Psoas muscle (tissue), 8 donors: ENCODE measurements around the gene ISG20. TPM values are rescaled to one million over a fixed set of nuclear protein-coding genes. Genes with fewer than 3 reads are reported as not detected.

Experiments used
- ATAC-seq, 4 donors: fragments of 200-7000 bp; cut with Tn5 transposase; one replicate each; pipeline ENCODE4 v1.9.1; 2020; ENCODE audit warnings: moderate library complexity in 3 of 4, mild to moderate bottlenecking in 2 of 4
- DNase-seq, 2 donors: peaks; one replicate each; pipeline ENCODE4 v3.0.0-alpha.2; 2020
- H3K27ac ChIP-seq: fragments of 200-600 bp; one replicate; pipeline ENCODE4 v1.8.0; 2022
- H3K27me3 ChIP-seq, 3 donors: fragments of 200-600 bp in 1 of 3; one replicate each; pipeline versions ENCODE4 v1.6.1 to v1.8.0; 2013 to 2022; ENCODE audit warnings: low read length in 2 of 3, mild to moderate bottlenecking in 2 of 3, moderate library complexity in 1 of 3; ENCODE audit not compliant: insufficient read depth in 3 of 3
- H3K36me3 ChIP-seq, 2 donors: fragments of 200-600 bp in 1 of 2; one replicate each; pipeline versions ENCODE4 v1.6.1 to v1.8.0; 2013 to 2022; ENCODE audit warnings: low read depth in 1 of 2, mild to moderate bottlenecking in 1 of 2, moderate library complexity in 1 of 2; ENCODE audit not compliant: insufficient read depth in 1 of 2
- H3K4me1 ChIP-seq: fragments of 200-600 bp; one replicate; pipeline ENCODE4 v1.8.0; 2022
- H3K4me3 ChIP-seq: fragments of 200-600 bp; one replicate; pipeline ENCODE4 v1.8.0; 2022; ENCODE audit warnings: mild to moderate bottlenecking
- H3K9me3 ChIP-seq: fragments of 200-600 bp; one replicate; pipeline ENCODE4 v1.8.0; 2022
- CTCF ChIP-seq: fragments of 200-600 bp; IDR thresholded peaks from one replicate; pipeline ENCODE4 v1.8.0; 2022; ENCODE audit warnings: antibody characterized with exemption
- WGBS, 3 donors: extraction: QIAGEN DNeasy Blood & Tissue Kit; methylation state at CpG; one replicate each; pipeline versions ENCODE4 v1.1.6 to v1.1.7; 2013; 5-methylcytosine and 5-hydroxymethylcytosine counted together
- intact Hi-C, 2 donors: fragments of 100-400 bp; cut with DNase I; formaldehyde crosslinking; loops; one replicate each; pipeline versions ENCODE4 v1.11.0 to v1.14.2; 2022
- polyA plus RNA-seq, 3 donors: library from polyadenylated mRNA; stranded (reverse); fragments of 200-250 nt; gene quantifications; one replicate each; pipeline ENCODE4 v1.2.3, GENCODE V29; 2013
- total RNA-seq, 4 donors: library from RNA; stranded (reverse); fragmentation: NEBNext Ultra II Directional in 2 of 4; extraction: Animal tissue kit (Norgen Biotek cat#: 25700) in 2 of 4; gene quantifications; one replicate each; pipeline versions ENCODE4 v1.2.1 to v1.2.4, GENCODE V29; 2021 to 2023
- donor health status: healthy with polysubstance abuse.
- donor health status: DM: no; HTN: no; CAD: no; lungs with moderate emphysema.
- donor health status: Bipolar disorder and iron deficiency.
- donor health status: healthy.
- donor health status: DM: yes; HTN: yes; CAD: no.
- donor health status: DM: no; HTN: no; CAD: no.
- donor health status: DM: no; HTN: no; CAD: no.
- donor health status: DM: yes; HTN: yes; CAD: no.

Gene ISG20
- total and polyA plus RNA-seq, 7 donors = 1.1 to 7.4 (median 3.8) TPM

GRCh38 chr15:88644741-88645140, 5.9 kb downstream of the ISG20 start:
- H3K27me3 ChIP-seq = peaks cover 0 to 2% (median 0%) of the 10 kb centered on the region in 3 donors
- WGBS, 3 donors = 83 to 93% (median 87%) methylated on average over 9 of the region's 9 CpGs
- H3K36me3 ChIP-seq = no peaks in the 10 kb centered on the region
- no peak overlapping the region for H3K4me3 ChIP-seq
- H3K4me1 ChIP-seq = peaks cover 3% of the 10 kb centered on the region
- H3K27ac ChIP-seq = no peak overlapping the region
- ATAC-seq (no peak), DNase-seq (no peak)
- no peak for TF ChIP-seq CTCF
- intact Hi-C loops = no loop called here
- H3K9me3 ChIP-seq = no peaks in the 10 kb centered on the region

GRCh38 chr15:88645171-88646087, 6.6 kb downstream of the ISG20 start:
- H3K9me3 ChIP-seq = no peaks in the 10 kb centered on the region
- TF ChIP-seq CTCF = no peak
- H3K27me3 ChIP-seq = peaks cover 0 to 2% (median 0%) of the 10 kb centered on the region in 3 donors
- H3K4me3 ChIP-seq = no peak overlapping the region
- intact Hi-C loops = no loop called here
- WGBS, 3 donors = 94% methylated on average over 14 of the region's 14 CpGs
- H3K36me3 ChIP-seq = no peaks in the 10 kb centered on the region
- no peak overlapping the region for H3K27ac ChIP-seq
- DNase-seq (no peak), ATAC-seq (no peak)
- H3K4me1 ChIP-seq = peaks cover 3% of the 10 kb centered on the region

DNA sequence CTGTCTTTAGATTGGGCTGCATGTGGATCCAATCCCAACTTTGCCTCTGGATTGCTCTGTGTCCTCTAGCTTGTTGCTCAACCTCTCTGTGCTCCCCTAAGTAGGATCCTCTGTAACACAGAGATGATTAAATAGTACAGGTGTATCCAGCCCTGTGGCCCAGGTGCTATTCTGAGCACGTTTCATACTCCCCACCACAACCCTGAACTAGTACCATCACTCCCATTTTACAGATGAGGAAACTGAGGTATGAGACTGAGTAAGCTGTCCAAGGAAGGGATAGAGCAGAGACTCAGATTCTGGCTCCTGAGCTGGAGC, 7.2 kb downstream of the ISG20 start:
- H3K4me1 ChIP-seq = peaks cover 3% of the 10 kb centered on the region
- ATAC-seq = no peak
- H3K27ac ChIP-seq = no peak overlapping the region
- no peaks in the 10 kb centered on the region for H3K36me3 ChIP-seq
- H3K4me3 ChIP-seq = no peak overlapping the region
- H3K27me3 ChIP-seq = peaks cover 0 to 2% (median 0%) of the 10 kb centered on the region in 3 donors
- intact Hi-C loops = no loop called here
- TF ChIP-seq CTCF = no peak
- DNase-seq = no peak
- 81 to 86% (median 85%) methylated on average over 1 of the region's 1 CpG for WGBS, 3 donors
- H3K9me3 ChIP-seq = no peaks in the 10 kb centered on the region

DNA sequence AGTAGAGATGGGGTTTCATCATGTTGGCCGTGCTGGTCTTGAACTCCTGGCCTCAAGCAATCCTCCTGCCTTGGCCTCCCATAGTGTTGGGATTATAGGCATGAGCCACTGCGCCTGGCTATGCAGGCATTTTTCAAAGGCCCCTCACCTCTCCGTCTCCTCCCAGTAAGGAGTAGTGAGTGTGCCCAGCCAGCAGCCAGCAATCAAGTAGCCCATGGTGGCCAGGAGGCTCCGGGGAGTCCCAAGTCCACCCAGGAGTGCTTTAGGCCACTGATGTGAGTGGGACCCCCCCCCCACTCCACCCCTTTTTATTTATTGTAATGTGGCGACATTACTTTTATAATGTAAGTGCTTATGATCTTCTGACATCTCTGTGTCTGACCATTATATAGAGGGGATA, 8.1 kb downstream of the ISG20 start:
- Histone ChIP-seq H3K27me3 (peaks cover 0 to 2% (median 0%) of the 10 kb centered on the region in 3 donors), H3K9me3 (no peaks in the 10 kb centered on the region), H3K4me1 (peaks cover 3% of the 10 kb centered on the region), H3K36me3 (no peaks in the 10 kb centered on the region), H3K27ac (no peak overlapping the region), H3K4me3 (no peak overlapping the region)
- intact Hi-C loops = no loop called here
- TF ChIP-seq CTCF = no peak
- no peak for ATAC-seq
- 87 to 95% (median 90%) methylated on average over 5 of the region's 5 CpGs for WGBS, 3 donors
- DNase-seq = no peak
